GM12878 (cell line): Measurements from ENCODE around the gene CAMKK1. TPM values are rescaled to one million over a fixed set of nuclear protein-coding genes. Genes with fewer than 3 reads are reported as not detected.

Experiments
- ATAC-seq: fragments of 200-7000 bp; cut with Tn5 transposase; 3 replicates; pipeline ENCODE4 v1.9.1; 2020; ENCODE audit warnings: mild to moderate bottlenecking, moderate library complexity
- BruUV-seq: library from RNA; stranded (reverse); fragments of 400-500 nt; replicated peaks from 2 replicates; lab custom pipeline; 2021; lab: Mats Ljungman, UMichigan
- CTCF ChIA-PET: fragments of 300-600 bp; sonication (Branson Sonifier 250); formaldehyde crosslinking; extraction: SDS; loops from one replicate; lab custom pipeline; 2021; ENCODE audit warnings: inconsistent platforms; lab: Yijun Ruan, JAX
- POLR2A ChIA-PET: fragments of 350-600 bp; formaldehyde crosslinking; extraction: SDS; loops from one replicate; lab custom pipeline; 2021; ENCODE audit warnings: inconsistent platforms; lab: Charles Lee
- RAD21 ChIA-PET: fragments of 300-600 bp; sonication (Branson Sonifier 250); formaldehyde crosslinking; loops from one replicate; lab custom pipeline; 2023; ENCODE audit warnings: antibody characterized with exemption; ENCODE audit not compliant: unreplicated experiment; lab: Charles Lee
- SMC1A ChIA-PET: fragments of 300-600 bp; sonication (Branson Sonifier 250); formaldehyde crosslinking; loops from one replicate; lab custom pipeline; 2023; ENCODE audit not compliant: unreplicated experiment, uncharacterized antibody; lab: Charles Lee
- DNase-seq: peaks from one replicate; pipeline ENCODE4 v3.0.0-alpha.2; 2011; ENCODE audit warnings: low read depth, low spot score
- FAIRE-seq: peaks from 3 replicates; lab custom pipeline; 2011; peaks lifted over from hg19 to GRCh38; lab: Jason Lieb, UNC
- H2AFZ ChIP-seq: 2 replicates; pipeline ENCODE4 v1.6.0; 2011; ENCODE audit warnings: low read depth, low read length, control low read depth; ENCODE audit not compliant: control insufficient read depth
- H3K27ac ChIP-seq: 2 replicates; pipeline ENCODE4 v1.5.1; 2011; ENCODE audit warnings: control low read depth; ENCODE audit not compliant: control insufficient read depth, insufficient read depth
- H3K27me3 ChIP-seq, 2 experiments: replicated peaks in 1 of 2; 2 replicates each; pipeline versions ENCODE4 v1.6.0 to v1.6.1; 2011; ENCODE audit warnings: low read length in 1 of 2; ENCODE audit not compliant: control insufficient read depth in 2 of 2, insufficient read depth in 2 of 2
- H3K36me3 ChIP-seq, 2 experiments: 2 replicates each; pipeline ENCODE4 v1.5.1; 2011; ENCODE audit warnings: low read length in 1 of 2; ENCODE audit not compliant: control insufficient read depth in 2 of 2, insufficient read depth in 2 of 2
- H3K4me1 ChIP-seq: 2 replicates; pipeline ENCODE4 v1.6.1; 2011; ENCODE audit warnings: mild to moderate bottlenecking, low read length, moderate library complexity, mixed read lengths; ENCODE audit not compliant: control insufficient read depth, insufficient read depth
- H3K4me2 ChIP-seq: 2 replicates; pipeline ENCODE4 v1.6.0; 2011; ENCODE audit warnings: control low read depth; ENCODE audit not compliant: control insufficient read depth, insufficient read depth
- H3K4me3 ChIP-seq: fragments of 200-600 bp; sonication (generic); 2 replicates; pipeline ENCODE4 v1.5.1; 2016
- H3K79me2 ChIP-seq: 2 replicates; pipeline ENCODE4 v1.6.0; 2011; ENCODE audit warnings: low read length; ENCODE audit not compliant: control insufficient read depth, insufficient read depth
- H3K9ac ChIP-seq: 2 replicates; pipeline ENCODE4 v1.8.0; 2011; ENCODE audit warnings: low read length, control low read depth, mixed read lengths; ENCODE audit not compliant: control insufficient read depth, insufficient read depth
- H3K9me3 ChIP-seq: replicated peaks from 3 replicates; pipeline ENCODE4 v1.5.1; 2011; ENCODE audit warnings: mild to moderate bottlenecking, low read length; ENCODE audit not compliant: control insufficient read depth, insufficient read depth
- H4K20me1 ChIP-seq: 2 replicates; pipeline ENCODE4 v1.6.0; 2011; ENCODE audit not compliant: control insufficient read depth, insufficient read depth
- NFXL1 ChIP-seq: fragments of 450-650 bp; IDR thresholded peaks from 2 replicates; pipeline ENCODE4 v1.6.1; 2017; ENCODE audit warnings: antibody characterized with exemption, mild to moderate bottlenecking, borderline replicate concordance
- NKRF ChIP-seq: fragments of 450-650 bp; conservative IDR thresholded peaks from 2 replicates; pipeline ENCODE4 v1.6.1; 2017; ENCODE audit warnings: mild to moderate bottlenecking, moderate library complexity
- POU2F2 ChIP-seq: IDR thresholded peaks from 3 replicates; pipeline ENCODE4 v1.6.1; 2011; ENCODE audit warnings: low read depth, mild to moderate bottlenecking, low read length, borderline replicate concordance
- SMARCA5 ChIP-seq: fragments of 450-650 bp; IDR thresholded peaks from 2 replicates; pipeline ENCODE4 v1.6.1; 2017; ENCODE audit warnings: mild to moderate bottlenecking
- TBL1XR1 ChIP-seq: IDR thresholded peaks from 2 replicates; pipeline ENCODE4 v1.6.1; 2012; ENCODE audit warnings: low read depth, low read length, improper control_type of control experiment
- WGBS: methylation state at CpG from one replicate; pipeline ENCODE4 v1.1.6; 2016; ENCODE audit warnings: low lambda C conversion rate; ENCODE audit not compliant: insufficient replicate concordance, insufficient coverage; ENCODE audit errors: missing lambda C conversion rate; 5-methylcytosine and 5-hydroxymethylcytosine counted together
- in situ Hi-C: fragments of 300-500 bp; cut with MboI; formaldehyde crosslinking; loops from 9 replicates; pipeline ENCODE4 v1.14.3; 2018; ENCODE audit warnings: mixed read lengths
- intact Hi-C: fragments of 100-400 bp; cut with micrococcal nuclease; formaldehyde crosslinking; loops from one replicate; pipeline ENCODE4 v1.14.2; 2022; ENCODE audit not compliant: unreplicated experiment
- polyA plus RNA-seq, 11 experiments: library from polyadenylated mRNA; depleted of rRNA in 4 of 11; unstranded in 6 of 11; stranded (reverse) in 5 of 11; fragments of >200 nt; fragmentation: Nextera tagmentation in 4 of 11; fragmentation: Illumina TruSeq in 1 of 11; extraction: Ambion mirVana in 4 of 11; extraction: Trizol in 1 of 11; gene quantifications; 1 replicate in 1 of 11; 2 replicates in 10 of 11; pipeline versions ENCODE4 v1.2.1 to v1.2.3, GENCODE V29; 2011 to 2016; ENCODE audit warnings: inconsistent platforms in 2 of 11, missing spikeins in 2 of 11, low read depth in 1 of 11
- total RNA-seq, 4 experiments: library from RNA; depleted of rRNA in 3 of 4; stranded (reverse); fragments of >200 nt in 3 of 4; fragmentation: Illumina TruSeq in 1 of 4; extraction: Trizol in 1 of 4; gene quantifications; 2 replicates each; pipeline versions ENCODE4 v1.2.1 to v1.2.3, GENCODE V29; 2013 to 2021
- TF ChIP-seq, protein P1 (sequence below): IDR thresholded peaks from 2 replicates; pipeline ENCODE4 v1.6.1; 2012; ENCODE audit warnings: low read depth, low read length, improper control_type of control experiment
- TF ChIP-seq, protein P2 (sequence below): fragments of 450-650 bp; IDR thresholded peaks from 2 replicates; pipeline ENCODE4 v1.6.1; 2018; ENCODE audit warnings: mild to moderate bottlenecking, low read depth, moderate library complexity; ENCODE audit not compliant: partially characterized antibody
- TF ChIP-seq, protein P3 (sequence below): IDR thresholded peaks from 2 replicates; pipeline ENCODE4 v1.6.1; 2011; ENCODE audit warnings: borderline replicate concordance, low read depth, mild to moderate bottlenecking, moderate library complexity, mixed read lengths, low read length; ENCODE audit not compliant: insufficient read depth; ENCODE audit errors: extremely low read length

The CAMKK1 gene
- total and polyA plus RNA-seq, 10 of the 15 experiments (the other 5 are each of a cell fraction or from before 2014, with no cell fraction given), result 0.06 to 0.84 (median 0.37) TPM

DNA sequence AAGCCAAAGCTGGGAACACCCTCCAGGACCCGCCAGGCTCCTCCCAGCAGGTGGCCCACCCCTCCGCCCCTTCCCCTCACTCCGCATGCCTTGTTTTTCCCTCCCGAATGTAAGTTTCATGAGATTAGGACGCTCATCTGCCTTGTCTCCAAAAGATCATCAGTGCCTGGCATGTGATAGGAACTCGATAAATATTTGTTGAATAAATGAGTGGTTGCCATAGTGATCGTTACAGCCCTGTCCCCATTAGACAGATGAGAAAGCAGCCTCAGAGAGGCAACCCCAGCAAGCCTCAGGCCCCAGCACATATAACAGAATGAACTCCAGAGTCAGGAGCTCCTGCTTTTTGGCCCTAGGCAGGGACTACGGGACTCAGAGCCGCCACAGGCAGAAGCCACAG is 5.0 kb downstream of the CAMKK1 start:
- H4K20me1 ChIP-seq, result no peaks in the 10 kb centered on the region
- H3K4me2 ChIP-seq, result no peak overlapping the region
- WGBS, result 51% methylated on average over 7 of the region's 9 CpGs
- no peak overlapping the region for H3K9ac ChIP-seq
- SMC1A ChIA-PET, result interaction anchor here (0.7 kb wide), 1 partner anchor 85 kb away, joined by 3 read pairs; no protein-coding TSS in a partner anchor
- H3K4me3 ChIP-seq, result no peak overlapping the region
- in situ Hi-C loops, result no loop called here
- H3K9me3 ChIP-seq, result no peaks in the 10 kb centered on the region
- RAD21 ChIA-PET, result no interaction called here
- BruUV-seq, result no TSS peak
- intact Hi-C loops, result no loop called here
- no peaks in the 10 kb centered on the region; the same call in 1 of the 2 replicates for H3K4me1 ChIP-seq
- no peak for ATAC-seq
- peaks cover 0 to 2% of the 10 kb centered on the region in 2 experiments; a peak in 1 of 4 replicates for H3K27me3 ChIP-seq
- no peaks in the 10 kb centered on the region for H3K79me2 ChIP-seq
- H3K36me3 ChIP-seq, result no peaks in the 10 kb centered on the region
- TF ChIP-seq POU2F2 (no peak), NFXL1 (no peak), SMARCA5 (no peak), NKRF (no peak), TBL1XR1 (no peak)
- TF ChIP-seq, protein P1, sequence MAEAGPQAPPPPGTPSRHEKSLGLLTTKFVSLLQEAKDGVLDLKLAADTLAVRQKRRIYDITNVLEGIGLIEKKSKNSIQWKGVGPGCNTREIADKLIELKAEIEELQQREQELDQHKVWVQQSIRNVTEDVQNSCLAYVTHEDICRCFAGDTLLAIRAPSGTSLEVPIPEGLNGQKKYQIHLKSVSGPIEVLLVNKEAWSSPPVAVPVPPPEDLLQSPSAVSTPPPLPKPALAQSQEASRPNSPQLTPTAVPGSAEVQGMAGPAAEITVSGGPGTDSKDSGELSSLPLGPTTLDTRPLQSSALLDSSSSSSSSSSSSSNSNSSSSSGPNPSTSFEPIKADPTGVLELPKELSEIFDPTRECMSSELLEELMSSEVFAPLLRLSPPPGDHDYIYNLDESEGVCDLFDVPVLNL, result no peak
- TF ChIP-seq, protein P2, sequence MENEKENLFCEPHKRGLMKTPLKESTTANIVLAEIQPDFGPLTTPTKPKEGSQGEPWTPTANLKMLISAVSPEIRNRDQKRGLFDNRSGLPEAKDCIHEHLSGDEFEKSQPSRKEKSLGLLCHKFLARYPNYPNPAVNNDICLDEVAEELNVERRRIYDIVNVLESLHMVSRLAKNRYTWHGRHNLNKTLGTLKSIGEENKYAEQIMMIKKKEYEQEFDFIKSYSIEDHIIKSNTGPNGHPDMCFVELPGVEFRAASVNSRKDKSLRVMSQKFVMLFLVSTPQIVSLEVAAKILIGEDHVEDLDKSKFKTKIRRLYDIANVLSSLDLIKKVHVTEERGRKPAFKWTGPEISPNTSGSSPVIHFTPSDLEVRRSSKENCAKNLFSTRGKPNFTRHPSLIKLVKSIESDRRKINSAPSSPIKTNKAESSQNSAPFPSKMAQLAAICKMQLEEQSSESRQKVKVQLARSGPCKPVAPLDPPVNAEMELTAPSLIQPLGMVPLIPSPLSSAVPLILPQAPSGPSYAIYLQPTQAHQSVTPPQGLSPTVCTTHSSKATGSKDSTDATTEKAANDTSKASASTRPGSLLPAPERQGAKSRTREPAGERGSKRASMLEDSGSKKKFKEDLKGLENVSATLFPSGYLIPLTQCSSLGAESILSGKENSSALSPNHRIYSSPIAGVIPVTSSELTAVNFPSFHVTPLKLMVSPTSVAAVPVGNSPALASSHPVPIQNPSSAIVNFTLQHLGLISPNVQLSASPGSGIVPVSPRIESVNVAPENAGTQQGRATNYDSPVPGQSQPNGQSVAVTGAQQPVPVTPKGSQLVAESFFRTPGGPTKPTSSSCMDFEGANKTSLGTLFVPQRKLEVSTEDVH, result no peak
- TF ChIP-seq, protein P3, sequence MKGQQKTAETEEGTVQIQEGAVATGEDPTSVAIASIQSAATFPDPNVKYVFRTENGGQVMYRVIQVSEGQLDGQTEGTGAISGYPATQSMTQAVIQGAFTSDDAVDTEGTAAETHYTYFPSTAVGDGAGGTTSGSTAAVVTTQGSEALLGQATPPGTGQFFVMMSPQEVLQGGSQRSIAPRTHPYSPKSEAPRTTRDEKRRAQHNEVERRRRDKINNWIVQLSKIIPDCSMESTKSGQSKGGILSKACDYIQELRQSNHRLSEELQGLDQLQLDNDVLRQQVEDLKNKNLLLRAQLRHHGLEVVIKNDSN, result no peak
- CTCF ChIA-PET, result no interaction called here
- POLR2A ChIA-PET, result interaction anchor here (0.6 kb wide), 1 partner anchor 32 kb away, joined by 6 read pairs; no protein-coding TSS in a partner anchor
- no peak overlapping the region for H2AFZ ChIP-seq
- FAIRE-seq, result no peak
- H3K27ac ChIP-seq, result no peak overlapping the region
- no peak for DNase-seq
